Gastroesophageal sphincter (tissue), 3 donors: Measurements from ENCODE around the gene SCAF4.

ENCODE experiments used
- CTCF ChIP-seq, 4 experiments: fragments of 200-600 bp in 2 of 4; fragments of 450-650 bp in 2 of 4; sonication (generic) in 1 of 4; IDR thresholded peaks; one replicate each; pipeline ENCODE4 v1.5.1; 2017 to 2019; ENCODE audit warnings: antibody characterized with exemption in 4 of 4, mild to moderate bottlenecking in 2 of 4, moderate library complexity in 2 of 4
- POLR2A ChIP-seq, 2 donors: fragments of 450-650 bp; IDR thresholded peaks; one replicate each; pipeline ENCODE4 v1.6.1; 2017; ENCODE audit warnings: antibody characterized with exemption in 2 of 2, mild to moderate bottlenecking in 2 of 2, moderate library complexity in 1 of 2

DNA sequence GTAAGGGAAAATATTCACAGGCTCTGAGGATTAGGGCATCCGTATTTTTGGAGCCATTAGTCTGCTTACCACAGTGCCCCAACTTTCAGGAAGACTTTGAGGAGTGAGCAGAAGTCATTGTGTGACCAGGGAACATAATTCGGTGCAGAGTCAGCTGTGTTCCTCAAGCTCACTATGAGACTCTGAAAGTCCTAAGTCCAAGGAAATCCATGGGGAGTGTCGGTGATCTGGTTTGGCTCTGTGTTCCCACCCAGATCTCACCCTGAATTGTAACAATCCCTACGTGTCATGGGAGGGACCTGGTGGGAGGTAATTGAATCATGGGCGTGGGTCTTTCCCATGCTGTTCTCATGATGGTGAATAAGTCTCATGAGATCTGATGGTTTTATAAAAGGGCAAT, 45.9 kb upstream of the SCAF4 start:
- TF ChIP-seq CTCF (IDR thresholded peaks at IDR 0.05) (no peak), POLR2A (IDR thresholded peaks at IDR 0.05) (no peak)
